ENCODE data around the gene PFKFB3. TPM values are rescaled to one million over a fixed set of nuclear protein-coding genes. Genes with fewer than 3 reads are reported as not detected.

Gene PFKFB3
- total and polyA plus RNA-seq, 2 of the 4 experiments (the other 2 are of a cell fraction), result 34.1 to 45.5 TPM

DNA sequence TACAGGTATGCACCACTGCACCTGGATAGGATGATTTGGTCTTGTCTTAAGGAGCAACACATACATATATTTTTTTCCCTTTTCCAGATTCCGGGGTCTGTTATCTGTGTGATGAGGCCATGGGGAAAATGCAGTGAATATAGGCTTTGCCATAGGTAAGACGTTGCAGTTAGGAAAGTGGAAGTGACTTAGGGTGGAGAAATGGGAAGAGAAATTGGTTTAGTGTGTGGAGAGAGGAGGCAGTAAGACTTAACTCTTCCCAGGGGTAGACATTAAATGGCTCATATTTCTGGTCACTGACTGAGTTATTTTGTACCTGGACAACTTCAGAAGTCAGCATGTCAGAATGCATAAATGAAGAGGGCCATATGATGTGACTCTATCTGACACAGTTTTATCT, 66.7 kb downstream of the PFKFB3 start:
- Histone ChIP-seq H3K4me3 (ENCODE audit: insufficient read depth, low read depth, low read length) (no peak overlapping the region), H3K9ac (ENCODE audit: low read depth, low read length) (no peak overlapping the region), H2BK120ac (ENCODE audit: low read depth, low read length) (no peak overlapping the region), H3K36me3 (ENCODE audit: control insufficient read depth, insufficient read depth, low read length) (no peaks in the 10 kb centered on the region), H2AFZ (replicated peaks; ENCODE audit: low read length, poor library complexity) (no peak overlapping the region), H3K23ac (ENCODE audit: low read depth, low read length) (no peak overlapping the region), H3K9me1 (ENCODE audit: insufficient read depth, low read length) (peaks cover 14% of the 10 kb centered on the region), H2AK9ac (replicated peaks; ENCODE audit: low read depth, low read length, poor library complexity) (no peak overlapping the region), H3K14ac (replicated peaks; ENCODE audit: low read depth, low read length) (no peak overlapping the region; the same call in 1 of the 2 replicates), H3K4me2 (ENCODE audit: low read depth, low read length) (no peak overlapping the region), H3K79me1 (ENCODE audit: low read depth in 1 of 2, low read length in 2 of 2) (0 out of 4 replicates have a peak, but pooled peaks cover 0 to under 1% of the 10 kb centered on the region in 2 experiments), H2BK15ac (ENCODE audit: low read depth, low read length) (no peak overlapping the region), H3K18ac (ENCODE audit: low read depth, low read length) (no peak overlapping the region), H4K91ac (ENCODE audit: insufficient read depth, low read depth, low read length) (no peak overlapping the region), H4K20me1 (ENCODE audit: insufficient read depth, low read length) (no peaks in the 10 kb centered on the region), H3K9me3 (ENCODE audit: control insufficient read depth, insufficient read depth, low read length) (no peaks in the 10 kb centered on the region), H2AK5ac (ENCODE audit: low read depth, low read length) (no peak overlapping the region), H3K4me1 (ENCODE audit: control insufficient read depth, insufficient read depth, low read length) (peaks cover 2% of the 10 kb centered on the region; the same call in 1 of the 2 replicates), H3K27me3 (ENCODE audit: control insufficient read depth, insufficient read depth, low read length) (no peaks in the 10 kb centered on the region), H4K5ac (ENCODE audit: low read depth, low read length) (no peak overlapping the region), H2BK20ac (ENCODE audit: low read depth, low read length) (no peak overlapping the region), H4K8ac (ENCODE audit: low read depth in 2 of 2, low read length in 2 of 2) (no peak overlapping the region), H2BK5ac (ENCODE audit: low read depth, low read length, poor library complexity, severe bottlenecking) (no peak overlapping the region), H3K4ac (ENCODE audit: low read depth, low read length) (no peak overlapping the region; the same call in 1 of the 2 replicates), H3K56ac (ENCODE audit: extremely low read depth, insufficient read depth, low read length) (no peak overlapping the region), H3K27ac (ENCODE audit: insufficient read depth, low read length) (no peak overlapping the region)
- DNase-seq (no peak), ATAC-seq (ENCODE audit: low read depth) (no peak)
- in situ Hi-C loops (cut with MboI; ENCODE audit: low sequenced_read_pairs), result no loop called here
- BruUV-seq (replicated peaks), result no TSS peak
- intact Hi-C loops (cut with micrococcal nuclease), result no loop called here
- CTCF ChIA-PET, result no interaction called here
- POLR2A ChIA-PET (ENCODE audit: unreplicated experiment), result no interaction called here
- no CpG with 5 or more reads among the region's 2 CpGs for WGBS, 2 experiments (ENCODE audit: extremely low coverage in 2 of 2, insufficient read length in 1 of 2)
- TF ChIP-seq MAZ (IDR thresholded peaks at IDR 0.05; ENCODE audit: borderline replicate concordance, low read depth, low read length) (no peak), NFE2L2 (IDR thresholded peaks at IDR 0.05; ENCODE audit: low read depth, low read length) (no peak), RAD21 (IDR thresholded peaks at IDR 0.05; ENCODE audit: low read length) (no peak), CEBPB (IDR thresholded peaks at IDR 0.05; ENCODE audit: low read depth, low read length) (no peak), FOS (IDR thresholded peaks at IDR 0.05; ENCODE audit: low read depth, low read length) (no peak), SMC3 (IDR thresholded peaks at IDR 0.05; ENCODE audit: low read depth, low read length) (no peak), BHLHE40 (IDR thresholded peaks at IDR 0.05; ENCODE audit: low read depth, low read length) (no peak), RFX5 (IDR thresholded peaks at IDR 0.05; ENCODE audit: low read depth, low read length) (no peak), MAFK (IDR thresholded peaks at IDR 0.05; ENCODE audit: low read depth, low read length) (no peak), CHD1 (IDR thresholded peaks at IDR 0.05; ENCODE audit: low read depth, low read length) (no peak), POLR2A (IDR thresholded peaks at IDR 0.05; ENCODE audit: low read depth, low read length) (no peak), RCOR1 (IDR thresholded peaks at IDR 0.05; ENCODE audit: insufficient replicate concordance, low read length) (no peak), MXI1 (IDR thresholded peaks at IDR 0.05; ENCODE audit: borderline replicate concordance, low read depth, low read length) (no peak)
- TF ChIP-seq, protein P1, sequence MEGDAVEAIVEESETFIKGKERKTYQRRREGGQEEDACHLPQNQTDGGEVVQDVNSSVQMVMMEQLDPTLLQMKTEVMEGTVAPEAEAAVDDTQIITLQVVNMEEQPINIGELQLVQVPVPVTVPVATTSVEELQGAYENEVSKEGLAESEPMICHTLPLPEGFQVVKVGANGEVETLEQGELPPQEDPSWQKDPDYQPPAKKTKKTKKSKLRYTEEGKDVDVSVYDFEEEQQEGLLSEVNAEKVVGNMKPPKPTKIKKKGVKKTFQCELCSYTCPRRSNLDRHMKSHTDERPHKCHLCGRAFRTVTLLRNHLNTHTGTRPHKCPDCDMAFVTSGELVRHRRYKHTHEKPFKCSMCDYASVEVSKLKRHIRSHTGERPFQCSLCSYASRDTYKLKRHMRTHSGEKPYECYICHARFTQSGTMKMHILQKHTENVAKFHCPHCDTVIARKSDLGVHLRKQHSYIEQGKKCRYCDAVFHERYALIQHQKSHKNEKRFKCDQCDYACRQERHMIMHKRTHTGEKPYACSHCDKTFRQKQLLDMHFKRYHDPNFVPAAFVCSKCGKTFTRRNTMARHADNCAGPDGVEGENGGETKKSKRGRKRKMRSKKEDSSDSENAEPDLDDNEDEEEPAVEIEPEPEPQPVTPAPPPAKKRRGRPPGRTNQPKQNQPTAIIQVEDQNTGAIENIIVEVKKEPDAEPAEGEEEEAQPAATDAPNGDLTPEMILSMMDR (conservative IDR thresholded peaks at IDR 0.05; ENCODE audit: low read depth, low read length), result no peak
- TF ChIP-seq, protein P2, sequence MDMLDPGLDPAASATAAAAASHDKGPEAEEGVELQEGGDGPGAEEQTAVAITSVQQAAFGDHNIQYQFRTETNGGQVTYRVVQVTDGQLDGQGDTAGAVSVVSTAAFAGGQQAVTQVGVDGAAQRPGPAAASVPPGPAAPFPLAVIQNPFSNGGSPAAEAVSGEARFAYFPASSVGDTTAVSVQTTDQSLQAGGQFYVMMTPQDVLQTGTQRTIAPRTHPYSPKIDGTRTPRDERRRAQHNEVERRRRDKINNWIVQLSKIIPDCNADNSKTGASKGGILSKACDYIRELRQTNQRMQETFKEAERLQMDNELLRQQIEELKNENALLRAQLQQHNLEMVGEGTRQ (IDR thresholded peaks at IDR 0.05; ENCODE audit: low read depth, low read length), result no peak
- TF ChIP-seq, protein P3, sequence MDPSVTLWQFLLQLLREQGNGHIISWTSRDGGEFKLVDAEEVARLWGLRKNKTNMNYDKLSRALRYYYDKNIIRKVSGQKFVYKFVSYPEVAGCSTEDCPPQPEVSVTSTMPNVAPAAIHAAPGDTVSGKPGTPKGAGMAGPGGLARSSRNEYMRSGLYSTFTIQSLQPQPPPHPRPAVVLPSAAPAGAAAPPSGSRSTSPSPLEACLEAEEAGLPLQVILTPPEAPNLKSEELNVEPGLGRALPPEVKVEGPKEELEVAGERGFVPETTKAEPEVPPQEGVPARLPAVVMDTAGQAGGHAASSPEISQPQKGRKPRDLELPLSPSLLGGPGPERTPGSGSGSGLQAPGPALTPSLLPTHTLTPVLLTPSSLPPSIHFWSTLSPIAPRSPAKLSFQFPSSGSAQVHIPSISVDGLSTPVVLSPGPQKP (IDR thresholded peaks at IDR 0.05; ENCODE audit: borderline replicate concordance, low read depth, low read length), result no peak
- dilution Hi-C loops (cut with HindIII; ENCODE audit: low sequenced_read_pairs, unreplicated experiment), result no loop called here
